K562 (cell line): ENCODE measurements around the gene RHOF. TPM values are rescaled to one million over a fixed set of nuclear protein-coding genes. Genes with fewer than 3 reads are reported as not detected.

Experiments
- ARID2 ChIP-seq: fragments of 450-650 bp; IDR thresholded peaks from 2 replicates; pipeline ENCODE4 v1.6.1; 2017; ENCODE audit warnings: antibody characterized with exemption, mild to moderate bottlenecking
- ARID3B ChIP-seq: fragments of 250-450 bp; sonication (Bioruptor Pico); IDR thresholded peaks from 2 replicates; pipeline ENCODE4 v1.4.0; 2020; ENCODE audit warnings: borderline replicate concordance
- ASH1L ChIP-seq: fragments of 450-650 bp; IDR thresholded peaks from 2 replicates; pipeline ENCODE4 v1.6.1; 2018; ENCODE audit warnings: borderline replicate concordance, mild to moderate bottlenecking, low read depth; ENCODE audit not compliant: partially characterized antibody
- CBFA2T3 ChIP-seq: fragments of 450-650 bp; IDR thresholded peaks from 2 replicates; pipeline ENCODE4 v1.6.1; 2017
- COPS2 ChIP-seq: fragments of 450-650 bp; conservative IDR thresholded peaks from 2 replicates; pipeline ENCODE4 v1.6.1; 2016; ENCODE audit warnings: mild to moderate bottlenecking, moderate library complexity
- CTBP1 ChIP-seq: fragments of 450-650 bp; IDR thresholded peaks from 2 replicates; pipeline ENCODE4 v1.6.1; 2016; ENCODE audit warnings: borderline replicate concordance
- DDX20 ChIP-seq: fragments of 450-650 bp; IDR thresholded peaks from 2 replicates; pipeline ENCODE4 v1.6.1; 2016; ENCODE audit warnings: missing genetic modification characterization, low read depth, mild to moderate bottlenecking, missing compliant biosample characterization, moderate library complexity
- DLX4 ChIP-seq: fragments of 250-450 bp; sonication (Bioruptor Pico); IDR thresholded peaks from 2 replicates; pipeline ENCODE4 v1.6.1; 2021; ENCODE audit warnings: mild to moderate bottlenecking
- GATAD2A ChIP-seq: fragments of 450-650 bp; IDR thresholded peaks from 2 replicates; pipeline ENCODE4 v1.6.1; 2017
- KLF10 ChIP-seq: fragments of 250-450 bp; sonication (Bioruptor Pico); IDR thresholded peaks from 2 replicates; pipeline ENCODE4 v1.6.1; 2021; ENCODE audit warnings: matching md5 sums
- MAFF ChIP-seq: IDR thresholded peaks from 2 replicates; pipeline ENCODE4 v1.6.1; 2012; ENCODE audit warnings: low read length, improper control_type of control experiment
- MYBL2 ChIP-seq, 2 experiments: fragments of 450-650 bp in 1 of 2; sonication (generic) in 1 of 2; formaldehyde crosslinking in 1 of 2; IDR thresholded peaks; 2 replicates each; pipeline versions ENCODE4 v1.6.1 to v1.8.1; 2017 to 2022; ENCODE audit warnings: borderline replicate concordance in 1 of 2, inconsistent platforms in 1 of 2, low read depth in 1 of 2, mild to moderate bottlenecking in 1 of 2, missing genetic modification reagents in 1 of 2, moderate library complexity in 1 of 2
- PATZ1 ChIP-seq: fragments of 250-450 bp; sonication (Bioruptor Pico); IDR thresholded peaks from 2 replicates; pipeline ENCODE4 v1.5.0; 2020; ENCODE audit warnings: mild to moderate bottlenecking, borderline replicate concordance
- RAD21 ChIP-seq, 2 experiments: fragments of 250-450 bp in 1 of 2; fragments of 450-650 bp in 1 of 2; sonication (Bioruptor Pico) in 1 of 2; formaldehyde crosslinking in 1 of 2; IDR thresholded peaks in 1 of 2; conservative IDR thresholded peaks in 1 of 2; 2 replicates each; pipeline versions ENCODE4 v1.4.0 to v1.8.0; 2020 to 2022; ENCODE audit warnings: mild to moderate bottlenecking in 2 of 2, moderate library complexity in 1 of 2
- RBM25 ChIP-seq: fragments of 200-400 bp; formaldehyde crosslinking; IDR thresholded peaks from 2 replicates; pipeline ENCODE4 v1.6.1; 2018; ENCODE audit warnings: low read length, low read depth, moderate library complexity; ENCODE audit not compliant: severe bottlenecking
- SIRT6 ChIP-seq: IDR thresholded peaks from one replicate; pipeline ENCODE4 v1.6.1; 2012; ENCODE audit warnings: low read depth, mild to moderate bottlenecking, control low read depth, inconsistent platforms, low read length, moderate library complexity
- SRSF9 ChIP-seq: fragments of 200-400 bp; formaldehyde crosslinking; IDR thresholded peaks from 2 replicates; pipeline ENCODE4 v1.6.1; 2017; ENCODE audit warnings: low read depth, low read length, borderline replicate concordance
- UBTF ChIP-seq, 2 experiments: IDR thresholded peaks; 2 replicates each; pipeline ENCODE4 v1.6.1; 2012; ENCODE audit warnings: improper control_type of control experiment in 2 of 2, low read depth in 2 of 2, low read length in 2 of 2, borderline replicate concordance in 1 of 2
- ZC3H8 ChIP-seq: fragments of 450-650 bp; IDR thresholded peaks from 2 replicates; pipeline ENCODE4 v1.6.1; 2017
- ZKSCAN8 ChIP-seq: fragments of 200-800 bp; sonication (Bioruptor generic); IDR thresholded peaks from 2 replicates; pipeline ENCODE4 v1.6.1; 2016; ENCODE audit warnings: missing genetic modification characterization, missing compliant biosample characterization
- ZNF133 ChIP-seq: fragments of 250-450 bp; sonication (Bioruptor Pico); IDR thresholded peaks from 2 replicates; pipeline ENCODE4 v1.4.0; 2020; ENCODE audit warnings: mild to moderate bottlenecking
- polyA plus RNA-seq, 8 experiments: library from polyadenylated mRNA; depleted of rRNA in 4 of 8; stranded (reverse) in 5 of 8; unstranded in 3 of 8; fragments of >200 nt; fragmentation: Nextera tagmentation in 2 of 8; fragmentation: Illumina TruSeq in 1 of 8; extraction: Ambion mirVana in 2 of 8; extraction: Trizol in 1 of 8; gene quantifications; 2 replicates each; pipeline versions ENCODE4 v1.2.1 to v1.2.3, GENCODE V29; 2011 to 2014; ENCODE audit warnings: inconsistent platforms in 1 of 8, missing spikeins in 1 of 8
- total RNA-seq, 7 experiments: library from RNA; depleted of rRNA in 6 of 7; stranded (reverse); fragments of >200 nt in 6 of 7; fragmentation: Illumina TruSeq in 2 of 7; extraction: Trizol in 2 of 7; gene quantifications; 2 replicates each; pipeline versions ENCODE4 v1.2.1 to v1.2.3, GENCODE V29; 2011 to 2021; ENCODE audit warnings: low replicate concordance in 1 of 7

RHOF gene
- total and polyA plus RNA-seq, 9 of the 15 experiments (the other 6 are each of a cell fraction or from before 2014, with no cell fraction given): 0.13 to 10.1 (median 4.0) TPM

- TF ChIP-seq DLX4 (CRISPR knock-in tag) (no peak), CBFA2T3 (no peak), ARID2 (peak; percentile 92), MYBL2 (IDR thresholded peaks at IDR 0.05; ENCODE audit: low read depth) (no peak), MYBL2 (CRISPR knock-in tag; IDR thresholded peaks at IDR 0.05; ENCODE audit: borderline replicate concordance) (no peak), GATAD2A (peak; percentile 69), COPS2 (no peak), ASH1L (no peak), ARID3B (CRISPR knock-in tag) (no peak), PATZ1 (CRISPR knock-in tag) (no peak), RAD21 (CRISPR knock-in tag; conservative IDR thresholded peaks at IDR 0.05 in 1 of 2, IDR thresholded peaks at IDR 0.05 in 1 of 2) (peak; percentile 98), ZC3H8 (no peak), ZNF133 (CRISPR knock-in tag) (no peak), UBTF (IDR thresholded peaks at IDR 0.05; ENCODE audit: borderline replicate concordance in 1 of 2, low read depth in 2 of 2, low read length in 2 of 2) (no peak), KLF10 (CRISPR knock-in tag) (no peak), MAFF (no peak), SRSF9 (no peak), SIRT6 (no peak), RBM25 (peak; percentile 58), DDX20 (tag) (no peak), ZKSCAN8 (CRISPR knock-in tag) (no peak; the same call in 1 of the 2 replicates), CTBP1 (peak; percentile 85)
These were observed 498 bp upstream of the RHOF start (continued) for GRCh38 chr12:121793838-121794533.
